ENCODE data around the gene SERINC3.
"Not testable (repeated sequence)": the region's sequence is repeated elsewhere in the genome, so short reads cannot be mapped to it uniquely, and the experiment has no call there.

Gene SERINC3

DNA sequence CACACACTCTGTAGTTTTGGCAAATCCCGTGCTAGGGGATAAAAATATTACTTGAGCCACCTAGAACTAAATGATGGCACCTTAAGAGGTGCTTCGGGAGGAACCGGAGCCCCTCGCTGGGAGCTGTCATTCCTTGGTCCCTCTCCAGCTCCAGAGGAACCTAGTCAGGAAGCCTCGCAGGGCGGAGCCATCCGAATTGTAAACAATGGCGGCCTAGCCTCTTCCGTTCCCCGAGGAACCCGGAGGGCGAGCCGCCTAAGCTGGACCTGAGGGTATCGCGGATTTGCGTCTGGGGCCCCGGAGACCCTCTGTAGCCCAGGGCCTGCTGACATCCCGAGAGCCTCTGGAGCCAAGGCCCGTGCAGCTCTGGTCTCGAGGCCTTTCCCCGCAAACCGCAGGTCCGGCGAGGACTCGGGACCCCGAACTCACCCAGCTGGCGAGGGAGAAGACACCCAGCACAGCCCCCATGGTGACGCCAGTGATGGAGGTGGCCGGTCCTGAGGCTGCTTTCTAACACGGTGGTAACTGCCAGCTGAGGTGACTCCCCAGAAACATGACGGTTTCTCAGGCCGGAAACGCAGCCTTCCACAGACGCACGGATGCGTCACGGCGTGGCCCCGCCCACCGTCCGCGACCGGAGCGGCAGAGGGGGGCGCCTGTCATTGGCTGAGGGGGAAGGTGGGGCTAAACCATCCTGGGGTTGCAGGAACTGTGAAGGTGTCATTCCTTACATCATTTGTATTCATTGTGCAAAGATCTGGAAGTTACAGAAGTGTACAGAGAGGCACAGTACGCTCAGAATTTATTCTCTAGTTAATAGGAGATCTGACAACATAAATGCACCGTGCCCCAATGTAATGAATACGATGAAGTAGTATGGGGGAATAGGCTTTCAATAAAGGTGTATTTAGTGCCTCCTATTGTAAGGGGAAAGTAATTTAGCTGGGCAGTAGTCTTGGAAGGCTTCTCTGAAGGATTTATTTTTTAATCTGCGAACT is at the start of gene SERINC3:
SERINC3 (minus strand) TSS at position 587 of the 998 bp plus-strand sequence; CDS start at position 468, 119 bp downstream.
- H3K4me3 ChIP-seq (replicated peaks; ENCODE audit: low read depth, low read length), result peak within 1 kb of the TSS; percentile 98
- peak; percentile 98 for DNase-seq (ENCODE audit: low read depth)
- peak; percentile 14 for TF ChIP-seq CTCF (IDR thresholded peaks at IDR 0.05; ENCODE audit: low read length, missing control alignments)

DNA sequence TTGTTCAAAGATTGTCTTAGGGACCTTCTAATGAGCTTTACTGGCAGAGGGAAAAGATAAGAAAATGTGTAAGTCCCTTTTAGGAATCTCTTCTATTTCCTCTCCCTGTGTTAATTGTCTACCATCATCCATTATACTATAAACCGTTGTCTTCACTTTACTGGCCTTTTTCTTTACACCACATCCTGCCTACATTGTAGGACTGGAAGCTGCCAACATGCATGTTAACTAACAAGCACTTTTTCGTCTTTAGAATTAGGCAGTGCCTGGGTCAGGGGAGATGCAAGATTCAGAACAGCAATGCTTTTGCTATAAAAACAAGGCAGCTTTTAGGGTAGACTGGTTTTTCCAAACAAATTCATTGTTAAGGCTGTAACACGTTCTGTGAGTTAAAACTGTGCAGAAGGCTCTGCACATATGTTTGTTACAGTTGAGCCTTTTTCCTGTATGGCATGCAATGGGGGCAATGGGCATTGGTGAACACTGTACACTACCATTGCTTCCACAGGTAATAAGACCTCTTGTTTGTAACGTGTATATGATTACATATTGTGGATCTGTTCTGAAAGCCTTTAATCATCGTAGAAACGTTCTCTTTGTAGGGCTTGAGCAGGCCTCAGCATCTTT is 49.6 kb upstream of the SERINC3 start:
- DNase-seq (ENCODE audit: low read depth), result no peak
- no peak for TF ChIP-seq CTCF (IDR thresholded peaks at IDR 0.05; ENCODE audit: low read length, missing control alignments)
- no peak overlapping the region for H3K4me3 ChIP-seq (replicated peaks; ENCODE audit: low read depth, low read length)

GRCh38 chr20:44570367-44570766 is 48.5 kb upstream of the SERINC3 start:
- DNase-seq (ENCODE audit: low read depth), result no peak
- TF ChIP-seq CTCF (IDR thresholded peaks at IDR 0.05; ENCODE audit: low read length, missing control alignments), result no peak
- H3K4me3 ChIP-seq (replicated peaks; ENCODE audit: low read depth, low read length), result no peak overlapping the region

- DNase-seq (ENCODE audit: low read depth), result no peak
- H3K4me3 ChIP-seq (replicated peaks; ENCODE audit: low read depth, low read length), result no peak overlapping the region
- no peak for TF ChIP-seq CTCF (IDR thresholded peaks at IDR 0.05; ENCODE audit: low read length, missing control alignments)
Observed at GRCh38 chr20:44566811-44567210, 44.9 kb upstream of the SERINC3 start.

DNA sequence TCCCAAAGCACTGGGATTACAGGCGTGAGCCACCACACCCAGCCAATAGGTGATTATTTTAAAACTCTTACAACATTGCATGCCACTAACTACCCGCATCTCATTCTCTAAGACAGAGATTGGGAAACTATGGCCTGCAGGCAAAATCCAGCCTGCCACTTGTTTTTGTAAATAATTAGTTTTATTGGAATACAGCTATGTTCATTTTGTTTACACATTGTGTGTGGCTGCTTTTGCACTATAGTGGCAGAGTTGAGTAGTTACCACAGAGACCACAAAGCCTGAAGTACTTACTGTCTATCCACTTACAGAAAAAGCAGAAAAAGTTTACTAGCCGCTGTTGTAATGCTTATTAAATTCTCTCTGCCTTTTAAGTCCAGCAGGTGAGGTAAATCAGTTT is 44.1 kb upstream of the SERINC3 start:
- H3K4me3 ChIP-seq (replicated peaks; ENCODE audit: low read depth, low read length), result no peak overlapping the region
- no peak for DNase-seq (ENCODE audit: low read depth)
- no peak for TF ChIP-seq CTCF (IDR thresholded peaks at IDR 0.05; ENCODE audit: low read length, missing control alignments)

- no peak for DNase-seq (ENCODE audit: low read depth)
- TF ChIP-seq CTCF (IDR thresholded peaks at IDR 0.05; ENCODE audit: low read length, missing control alignments), result no peak
- no peak overlapping the region for H3K4me3 ChIP-seq (replicated peaks; ENCODE audit: low read depth, low read length)
Observed at GRCh38 chr20:44561876-44562275, 40.0 kb upstream of the SERINC3 start.

DNA sequence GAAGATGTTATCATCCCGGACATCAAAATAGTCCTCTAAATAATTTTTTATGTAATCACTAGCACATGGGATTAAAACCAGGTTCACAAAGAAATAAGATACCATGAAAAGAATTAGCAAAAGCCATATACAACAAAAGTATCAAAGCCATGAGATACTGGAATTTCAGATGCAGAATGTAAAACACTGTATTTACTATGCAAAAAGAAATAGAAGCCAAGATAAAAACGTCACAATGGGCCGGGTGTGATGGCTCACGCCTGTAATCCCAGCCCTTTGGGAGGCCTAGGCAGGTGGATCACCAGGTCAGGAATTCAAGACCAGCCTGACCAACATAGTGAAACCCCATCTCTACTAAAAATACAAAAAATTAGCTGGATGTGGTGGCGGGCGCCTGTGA is 38.9 kb upstream of the SERINC3 start:
- not testable (repeated sequence) for H3K4me3 ChIP-seq (replicated peaks; ENCODE audit: low read depth, low read length); DNase-seq (ENCODE audit: low read depth)
